ENCODE measurements around the gene AGBL4.
A peak's percentile ranks its signal among the peaks of the same experiment; 100 is the strongest.

The AGBL4 gene

GRCh38 chr1:48772211-48772610 lies 1251.5 kb downstream of the AGBL4 start:
- DNase-seq (ENCODE audit: low read depth, low spot score) = no peak

- DNase-seq (ENCODE audit: low read depth, low spot score) = no peak
Measured at GRCh38 chr1:48771561-48771960, 1252.2 kb downstream of the AGBL4 start.

GRCh38 chr1:48767975-48768510 lies 1255.7 kb downstream of the AGBL4 start:
- no peak for DNase-seq (ENCODE audit: low read depth, low spot score)

GRCh38 chr1:48765335-48765734 lies 1258.4 kb downstream of the AGBL4 start:
- no peak for DNase-seq (ENCODE audit: low read depth, low spot score)

GRCh38 chr1:48761986-48762385 lies 1261.8 kb downstream of the AGBL4 start:
- no peak for DNase-seq (ENCODE audit: low read depth, low spot score)

GRCh38 chr1:48761411-48761810 lies 1262.3 kb downstream of the AGBL4 start:
- DNase-seq (ENCODE audit: low read depth, low spot score) = no peak

GRCh38 chr1:48760857-48761256 lies 1262.9 kb downstream of the AGBL4 start:
- DNase-seq (ENCODE audit: low read depth, low spot score) = no peak

- DNase-seq (ENCODE audit: low read depth, low spot score) = no peak
Measured at GRCh38 chr1:48758976-48759375, 1264.8 kb downstream of the AGBL4 start.

GRCh38 chr1:48757363-48757762 lies 1266.4 kb downstream of the AGBL4 start:
- DNase-seq (ENCODE audit: low read depth, low spot score) = no peak

GRCh38 chr1:48756683-48757316 lies 1267.0 kb downstream of the AGBL4 start:
- DNase-seq (ENCODE audit: low read depth, low spot score) = no peak

GRCh38 chr1:48753293-48753692 lies 1270.5 kb downstream of the AGBL4 start:
- DNase-seq (ENCODE audit: low read depth, low spot score) = no peak

GRCh38 chr1:48750109-48750508 lies 1273.6 kb downstream of the AGBL4 start:
- DNase-seq (ENCODE audit: low read depth, low spot score) = no peak

GRCh38 chr1:48749068-48749467 lies 1274.7 kb downstream of the AGBL4 start:
- no peak for DNase-seq (ENCODE audit: low read depth, low spot score)

GRCh38 chr1:48746906-48747305 lies 1276.8 kb downstream of the AGBL4 start:
- no peak for DNase-seq (ENCODE audit: low read depth, low spot score)

GRCh38 chr1:48744032-48744431 lies 1279.7 kb downstream of the AGBL4 start:
- DNase-seq (ENCODE audit: low read depth, low spot score) = no peak

GRCh38 chr1:48743480-48743879 lies 1280.3 kb downstream of the AGBL4 start:
- no peak for DNase-seq (ENCODE audit: low read depth, low spot score)

- peak; percentile 76 for DNase-seq (ENCODE audit: low read depth, low spot score)
Measured at GRCh38 chr1:48741380-48741779, 1282.4 kb downstream of the AGBL4 start.

GRCh38 chr1:48740621-48741020 lies 1283.1 kb downstream of the AGBL4 start:
- no peak for DNase-seq (ENCODE audit: low read depth, low spot score)

- no peak for DNase-seq (ENCODE audit: low read depth, low spot score)
Measured at GRCh38 chr1:48739091-48739490, 1284.7 kb downstream of the AGBL4 start.

GRCh38 chr1:48738356-48738755 lies 1285.4 kb downstream of the AGBL4 start:
- DNase-seq (ENCODE audit: low read depth, low spot score) = no peak

GRCh38 chr1:48735796-48736195 lies 1288.0 kb downstream of the AGBL4 start:
- DNase-seq (ENCODE audit: low read depth, low spot score) = no peak

GRCh38 chr1:48730164-48730910 lies 1293.4 kb downstream of the AGBL4 start:
- DNase-seq (ENCODE audit: low read depth, low spot score) = no peak

- DNase-seq (ENCODE audit: low read depth, low spot score) = no peak
Measured at GRCh38 chr1:48728584-48728983, 1295.2 kb downstream of the AGBL4 start.
